A549 (cell line): ENCODE data around the gene STK33. TPM values are rescaled to one million over a fixed set of nuclear protein-coding genes. Genes with fewer than 3 reads are reported as not detected.

Experiments
- ATAC-seq, 2 experiments: fragments of 200-7000 bp in 1 of 2; fragments of >200 bp in 1 of 2; cut with Nextera tagmentation in 1 of 2; cut with Tn5 transposase in 1 of 2; 3 replicates each; pipeline versions ENCODE4 v1.8.0 to v1.9.1; 2018 to 2020; ENCODE audit warnings: mild to moderate bottlenecking in 1 of 2, moderate library complexity in 1 of 2
- CTCF ChIA-PET: fragments of 300-600 bp; sonication (Branson Sonifier 250); formaldehyde crosslinking; extraction: SDS; loops from one replicate; lab custom pipeline; 2021; ENCODE audit warnings: antibody characterized with exemption, inconsistent platforms; lab: Yijun Ruan, JAX
- POLR2A ChIA-PET: fragments of 350-600 bp; formaldehyde crosslinking; extraction: SDS; loops from one replicate; lab custom pipeline; 2021; ENCODE audit warnings: antibody characterized with exemption, inconsistent platforms; lab: Yijun Ruan, JAX
- DNase-seq, 2 experiments: peaks; one replicate each; pipeline versions ENCODE4 v3.0.0 to v3.0.0-alpha.2; 2011 to 2016; ENCODE audit warnings: low read depth in 1 of 2, low spot score in 1 of 2
- FAIRE-seq: peaks from 2 replicates; lab custom pipeline; 2011; peaks lifted over from hg19 to GRCh38; lab: Jason Lieb, UNC
- H3K27ac ChIP-seq, 2 experiments: fragments of >200 bp; sonication (Bioruptor Twin); formaldehyde crosslinking; 3 replicates each; pipeline ENCODE4 v1.5.1; 2016 to 2017
- H3K4me1 ChIP-seq: fragments of >200 bp; sonication (Bioruptor Twin); formaldehyde crosslinking; 3 replicates; pipeline ENCODE4 v1.6.1; 2016
- H3K4me2 ChIP-seq: fragments of >200 bp; sonication (Bioruptor Twin); formaldehyde crosslinking; 3 replicates; pipeline ENCODE4 v1.6.1; 2016
- H3K4me3 ChIP-seq: fragments of >200 bp; sonication (Bioruptor Twin); formaldehyde crosslinking; 3 replicates; pipeline ENCODE4 v1.5.1; 2016
- H3K9me3 ChIP-seq: fragments of >200 bp; sonication (Bioruptor Twin); formaldehyde crosslinking; 3 replicates; pipeline ENCODE4 v1.6.1; 2016
- BCL3 ChIP-seq: fragments of >200 bp; sonication (Bioruptor Twin); formaldehyde crosslinking; IDR thresholded peaks from 3 replicates; pipeline ENCODE4 v1.6.1; 2016
- BHLHE40 ChIP-seq: IDR thresholded peaks from 2 replicates; pipeline ENCODE4 v1.6.1; 2012; ENCODE audit warnings: low read depth, low read length, inconsistent platforms
- CEBPB ChIP-seq, 2 experiments: fragments of >200 bp in 1 of 2; sonication (Bioruptor Twin) in 1 of 2; formaldehyde crosslinking in 1 of 2; IDR thresholded peaks; 2 replicates each; pipeline ENCODE4 v1.6.1; 2012 to 2016
- CHD2 ChIP-seq: fragments of 150-350 bp; IDR thresholded peaks from 2 replicates; pipeline ENCODE4 v1.6.1; 2014; ENCODE audit warnings: low read length; ENCODE audit not compliant: partially characterized antibody
- E2F6 ChIP-seq: IDR thresholded peaks from 2 replicates; pipeline ENCODE4 v1.6.1; 2012; ENCODE audit warnings: low read depth, borderline replicate concordance
- EHF ChIP-seq: fragments of 250-450 bp; sonication (Bioruptor Pico); IDR thresholded peaks from 2 replicates; pipeline ENCODE4 v1.5.0; 2020; ENCODE audit warnings: mild to moderate bottlenecking
- EHMT2 ChIP-seq: fragments of 200-600 bp; sonication (generic); IDR thresholded peaks from 2 replicates; pipeline ENCODE4 v1.6.1; 2016; ENCODE audit warnings: antibody characterized with exemption, low read depth, mild to moderate bottlenecking, moderate library complexity
- ELK1 ChIP-seq: fragments of 150-350 bp; IDR thresholded peaks from 2 replicates; pipeline ENCODE4 v1.6.1; 2014; ENCODE audit warnings: low read depth, mild to moderate bottlenecking, low read length
- FOSB ChIP-seq: fragments of 250-450 bp; sonication (Bioruptor Pico); IDR thresholded peaks from 2 replicates; pipeline ENCODE4 v1.5.0; 2020; ENCODE audit warnings: mild to moderate bottlenecking, moderate library complexity
- FOXS1 ChIP-seq: fragments of 250-450 bp; sonication (Bioruptor Pico); IDR thresholded peaks from 2 replicates; pipeline ENCODE4 v1.5.0; 2020; ENCODE audit warnings: mild to moderate bottlenecking, moderate library complexity
- HDAC2 ChIP-seq: fragments of 200-600 bp; sonication (generic); IDR thresholded peaks from 2 replicates; pipeline ENCODE4 v1.6.1; 2016
- HES2 ChIP-seq: fragments of >200 bp; sonication (Bioruptor Twin); formaldehyde crosslinking; IDR thresholded peaks from 2 replicates; pipeline ENCODE4 v1.6.1; 2016
- HEYL ChIP-seq: fragments of 250-450 bp; sonication (Bioruptor Pico); IDR thresholded peaks from 2 replicates; pipeline ENCODE4 v1.8.0; 2021; ENCODE audit warnings: mild to moderate bottlenecking, moderate library complexity
- HOXA7 ChIP-seq: fragments of 250-450 bp; sonication (Bioruptor Pico); IDR thresholded peaks from 2 replicates; pipeline ENCODE4 v1.5.0; 2020; ENCODE audit warnings: mild to moderate bottlenecking, moderate library complexity
- HOXB13 ChIP-seq: fragments of 250-450 bp; sonication (Bioruptor Pico); IDR thresholded peaks from 2 replicates; pipeline ENCODE4 v1.5.0; 2020; ENCODE audit warnings: low read depth, mild to moderate bottlenecking, moderate library complexity
- HOXB5 ChIP-seq: fragments of 250-450 bp; sonication (Bioruptor Pico); IDR thresholded peaks from 2 replicates; pipeline ENCODE4 v1.5.0; 2020; ENCODE audit warnings: mild to moderate bottlenecking, moderate library complexity
- MAFK ChIP-seq: fragments of 450-650 bp; IDR thresholded peaks from 2 replicates; pipeline ENCODE4 v1.6.1; 2014; ENCODE audit not compliant: partially characterized antibody
- MAZ ChIP-seq: fragments of 150-350 bp; IDR thresholded peaks from 2 replicates; pipeline ENCODE4 v1.6.1; 2014; ENCODE audit warnings: antibody characterized with exemption, low read depth, low read length, borderline replicate concordance
- NPAS2 ChIP-seq: fragments of 250-450 bp; sonication (Bioruptor Pico); IDR thresholded peaks from 2 replicates; pipeline ENCODE4 v1.8.0; 2022; ENCODE audit warnings: mild to moderate bottlenecking, moderate library complexity, borderline replicate concordance
- POLR2AphosphoS2 ChIP-seq: conservative IDR thresholded peaks from 2 replicates; pipeline ENCODE4 v1.6.1; 2012; ENCODE audit warnings: low read length, improper control_type of control experiment, inconsistent platforms
- RARB ChIP-seq: fragments of 250-450 bp; sonication (Bioruptor Pico); IDR thresholded peaks from 2 replicates; pipeline ENCODE4 v1.8.0; 2021; ENCODE audit warnings: mild to moderate bottlenecking, moderate library complexity
- REST ChIP-seq: fragments of 200-600 bp; sonication (generic); IDR thresholded peaks from 2 replicates; pipeline ENCODE4 v1.6.1; 2016; ENCODE audit warnings: antibody characterized with exemption, mild to moderate bottlenecking, moderate library complexity
- SMC3 ChIP-seq: fragments of >200 bp; sonication (Bioruptor Twin); formaldehyde crosslinking; IDR thresholded peaks from 3 replicates; pipeline ENCODE4 v1.6.1; 2018; ENCODE audit warnings: inconsistent platforms
- SREBF2 ChIP-seq: fragments of 450-650 bp; IDR thresholded peaks from 2 replicates; pipeline ENCODE4 v1.6.1; 2014; ENCODE audit warnings: mild to moderate bottlenecking, moderate library complexity
- USF2 ChIP-seq: fragments of 450-650 bp; IDR thresholded peaks from 2 replicates; pipeline ENCODE4 v1.6.1; 2014; ENCODE audit warnings: antibody characterized with exemption
- ZSCAN20 ChIP-seq: fragments of 250-450 bp; sonication (Bioruptor Pico); IDR thresholded peaks from 2 replicates; pipeline ENCODE4 v1.8.0; 2022; ENCODE audit warnings: mild to moderate bottlenecking, moderate library complexity
- WGBS: methylation state at CpG from one replicate; pipeline ENCODE4 v1.1.6; 2017; ENCODE audit errors: missing lambda C conversion rate; 5-methylcytosine and 5-hydroxymethylcytosine counted together
- polyA plus RNA-seq, 4 experiments: library from polyadenylated mRNA; depleted of rRNA in 3 of 4; stranded (reverse); fragments of >200 nt; fragmentation: RNase III in 1 of 4; extraction: RNeasy Plus Mini Kit Qiagen cat#74134 plus additional on column Dnase treatment in 1 of 4; gene quantifications; 2 replicates in 3 of 4; 3 replicates in 1 of 4; pipeline ENCODE4 v1.2.3, GENCODE V29; 2011 to 2017

STK33 gene
- polyA plus RNA-seq, 2 of the 4 experiments (the other 2 are of a cell fraction): 5.2 to 5.8 TPM

- ATAC-seq: no peak
- no peak overlapping the region for H3K27ac ChIP-seq
- CTCF ChIA-PET: interaction anchor here (1.3 kb wide), 1 partner anchor 270 kb away, joined by 3 read pairs; no protein-coding TSS in a partner anchor
Observed at GRCh38 chr11:8532475-8532874, 61.6 kb downstream of the STK33 start.

GRCh38 chr11:8531982-8532381 is 62.0 kb downstream of the STK33 start:
- CTCF ChIA-PET: interaction anchor here (1.3 kb wide), 1 partner anchor 269 kb away, joined by 3 read pairs; no protein-coding TSS in a partner anchor
- Histone ChIP-seq H3K4me1 (no peaks in the 10 kb centered on the region), H3K4me2 (no peak overlapping the region), H3K27ac (no peak overlapping the region), H3K9me3 (no peaks in the 10 kb centered on the region), H3K4me3 (no peak overlapping the region)
- TF ChIP-seq SMC3 (no peak), FOSB (no peak), BCL3 (no peak), E2F6 (no peak), USF2 (no peak), HEYL (CRISPR knock-in tag) (no peak), EHMT2 (no peak), RARB (no peak), ELK1 (no peak), NPAS2 (CRISPR knock-in tag) (no peak), FOXS1 (no peak), HDAC2 (no peak), BHLHE40 (no peak), CEBPB (IDR thresholded peaks at IDR 0.05) (no peak), MAZ (no peak), HOXA7 (CRISPR knock-in tag) (no peak)
- WGBS: 88% methylated on average over 2 of the region's 2 CpGs
- POLR2A ChIA-PET: no interaction called here
- DNase-seq: no peak
- ATAC-seq: no peak
- FAIRE-seq: no peak

More at GRCh38 chr11:8532475-8532874, 61.6 kb downstream of the STK33 start:
- POLR2A ChIA-PET: no interaction called here
- DNase-seq (no peak), FAIRE-seq (no peak)
- 23% methylated on average over 2 of the region's 2 CpGs for WGBS
- Histone ChIP-seq H3K4me1 (no peaks in the 10 kb centered on the region), H3K4me3 (no peak overlapping the region), H3K4me2 (no peak overlapping the region)
- TF ChIP-seq HOXB5 (no peak), MAFK (no peak), REST (no peak), CHD2 (no peak), POLR2AphosphoS2 (no peak), BHLHE40 (no peak), HEYL (CRISPR knock-in tag) (no peak), FOSB (no peak), SREBF2 (no peak), USF2 (no peak), HES2 (no peak), ZSCAN20 (no peak), RARB (no peak), HOXB13 (no peak), MAZ (no peak), EHMT2 (no peak), EHF (CRISPR knock-in tag) (no peak)
- TF ChIP-seq, all 56 proteins: peak for 0
- no peaks in the 10 kb centered on the region for H3K9me3 ChIP-seq
